ENCODE measurements around the gene LLPH. TPM values are rescaled to one million over a fixed set of nuclear protein-coding genes. Genes with fewer than 3 reads are reported as not detected.

LLPH gene
- total RNA-seq, 1 donor: 5.6 TPM

- TF ChIP-seq CTCF (IDR thresholded peaks at IDR 0.05; ENCODE audit: insufficient read depth, low read depth, low read length): no peak
- H3K4me3 ChIP-seq (ENCODE audit: low read depth, low read length): no peak overlapping the region
- no peak for DNase-seq (ENCODE audit: low read depth)
Observed at GRCh38 chr12:66103016-66103913, 27.3 kb downstream of the LLPH start.

DNA sequence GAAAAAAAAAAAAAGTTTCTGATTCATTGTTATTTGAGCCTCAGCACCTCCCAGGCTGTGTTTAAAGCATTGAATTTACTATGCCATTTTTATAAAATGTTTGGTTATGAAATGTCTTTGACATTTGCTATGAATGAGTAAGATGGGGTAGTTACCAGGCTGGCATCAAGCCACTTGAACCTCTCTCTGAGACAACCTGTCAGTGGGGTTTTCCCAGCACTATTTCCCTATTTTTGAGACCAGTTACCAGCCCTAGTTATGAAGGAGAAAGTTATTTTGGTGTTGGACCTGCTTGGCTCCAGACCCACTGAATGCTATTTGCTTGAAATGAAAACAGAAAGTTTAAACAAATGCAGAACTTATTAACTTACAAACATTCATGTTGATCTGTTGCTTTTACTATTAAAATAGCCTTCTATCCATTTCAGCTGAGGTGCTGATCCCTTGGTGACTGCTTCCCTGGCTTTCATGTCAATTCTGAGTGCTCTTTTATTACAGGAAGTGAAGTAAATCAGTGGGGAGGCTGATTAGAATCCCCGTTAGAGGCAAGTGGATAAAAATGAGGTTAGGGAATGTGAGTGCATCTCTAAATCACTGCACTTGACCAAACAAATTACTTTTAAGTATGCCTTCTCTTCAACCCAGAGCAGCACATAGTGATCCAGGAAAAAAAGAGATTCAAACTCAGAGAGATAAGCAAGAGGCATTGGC is 37.8 kb downstream of the LLPH start:
- H3K4me3 ChIP-seq (ENCODE audit: low read depth, low read length): no peak overlapping the region
- DNase-seq (ENCODE audit: low read depth): peak; percentile 29
- TF ChIP-seq CTCF (IDR thresholded peaks at IDR 0.05; ENCODE audit: insufficient read depth, low read depth, low read length): no peak

- no peak for DNase-seq (ENCODE audit: low read depth)
- no peak overlapping the region for H3K4me3 ChIP-seq (ENCODE audit: low read depth, low read length)
- no peak for TF ChIP-seq CTCF (IDR thresholded peaks at IDR 0.05; ENCODE audit: insufficient read depth, low read depth, low read length)
Observed at GRCh38 chr12:66090157-66090556, 40.4 kb downstream of the LLPH start.

DNA sequence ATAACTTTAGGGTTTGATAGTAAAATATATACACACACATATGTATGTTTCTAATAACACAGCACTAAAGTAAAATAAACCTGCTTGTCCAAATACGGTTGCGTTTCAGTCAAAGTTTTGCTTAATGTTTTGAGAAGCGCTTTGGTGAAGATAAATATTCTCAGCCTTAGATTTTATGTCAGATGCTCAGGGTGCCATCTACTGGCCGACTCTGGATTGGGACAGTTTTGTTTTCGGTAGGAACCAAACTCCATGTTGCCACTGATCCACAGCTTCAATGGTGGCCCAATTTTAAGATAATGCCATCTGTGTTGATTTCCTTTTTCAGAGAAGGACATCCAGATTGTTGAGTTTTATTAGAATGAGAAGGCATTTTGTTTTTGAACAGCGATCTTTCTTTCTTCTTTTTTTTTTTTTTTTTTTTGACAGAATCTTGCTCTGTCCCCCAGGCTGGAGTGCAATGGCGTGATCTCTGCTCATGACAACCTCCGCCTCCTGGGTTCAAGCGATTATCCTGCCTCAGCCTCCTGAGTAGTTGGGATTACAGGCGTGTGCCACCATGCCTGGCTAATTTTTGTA is 43.1 kb downstream of the LLPH start:
- no peak overlapping the region for H3K4me3 ChIP-seq (ENCODE audit: low read depth, low read length)
- peak; percentile 83 for TF ChIP-seq CTCF (IDR thresholded peaks at IDR 0.05; ENCODE audit: insufficient read depth, low read depth, low read length)
- peak; percentile 81 for DNase-seq (ENCODE audit: low read depth)

DNA sequence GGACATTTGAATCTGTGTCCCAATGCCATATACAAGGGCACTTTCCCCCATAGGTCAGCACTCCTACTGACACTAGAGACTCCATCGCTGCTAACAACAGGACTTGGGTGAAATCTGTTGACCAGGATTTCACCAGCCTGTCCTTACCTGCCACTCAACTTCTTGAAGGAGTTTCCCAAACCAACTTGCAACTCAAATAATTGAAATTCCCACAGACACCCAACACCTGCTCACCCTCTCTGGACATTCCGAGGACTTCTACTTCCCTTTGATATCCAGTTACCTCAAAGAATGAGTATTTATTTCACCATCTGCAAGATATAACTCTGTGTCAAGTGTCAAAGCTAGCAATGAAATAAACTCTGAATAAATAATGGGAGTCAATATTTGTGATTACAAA is 44.6 kb downstream of the LLPH start:
- TF ChIP-seq CTCF (IDR thresholded peaks at IDR 0.05; ENCODE audit: insufficient read depth, low read depth, low read length): no peak
- no peak overlapping the region for H3K4me3 ChIP-seq (ENCODE audit: low read depth, low read length)
- DNase-seq (ENCODE audit: low read depth): no peak

DNA sequence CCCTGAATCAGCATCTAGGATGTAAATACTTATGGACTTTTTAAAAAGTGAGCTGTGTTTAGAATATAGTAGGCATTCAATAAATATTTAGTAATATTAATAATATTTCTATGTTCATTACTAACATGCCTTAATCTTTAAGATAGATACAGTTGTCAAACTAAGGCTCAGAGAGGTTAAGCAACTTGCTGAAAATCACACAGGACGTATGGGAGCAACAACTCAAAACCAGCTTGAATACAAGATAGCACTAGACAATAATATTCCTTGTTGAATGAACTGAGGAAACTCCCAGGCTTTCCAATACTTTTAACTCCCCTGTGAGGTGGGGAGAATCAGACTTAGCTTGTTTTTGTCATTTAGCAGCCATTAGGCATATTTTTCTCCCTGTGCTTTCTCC is 45.3 kb downstream of the LLPH start:
- DNase-seq (ENCODE audit: low read depth): no peak
- TF ChIP-seq CTCF (IDR thresholded peaks at IDR 0.05; ENCODE audit: insufficient read depth, low read depth, low read length): no peak
- H3K4me3 ChIP-seq (ENCODE audit: low read depth, low read length): no peak overlapping the region
